ENCODE results near the gene ENTPD2.
A peak's percentile ranks its signal among the peaks of the same experiment; 100 is the strongest.
"Not testable (repeated sequence)": the region's sequence is repeated elsewhere in the genome, so short reads cannot be mapped to it uniquely, and the experiment has no call there.

ENTPD2 gene

DNA sequence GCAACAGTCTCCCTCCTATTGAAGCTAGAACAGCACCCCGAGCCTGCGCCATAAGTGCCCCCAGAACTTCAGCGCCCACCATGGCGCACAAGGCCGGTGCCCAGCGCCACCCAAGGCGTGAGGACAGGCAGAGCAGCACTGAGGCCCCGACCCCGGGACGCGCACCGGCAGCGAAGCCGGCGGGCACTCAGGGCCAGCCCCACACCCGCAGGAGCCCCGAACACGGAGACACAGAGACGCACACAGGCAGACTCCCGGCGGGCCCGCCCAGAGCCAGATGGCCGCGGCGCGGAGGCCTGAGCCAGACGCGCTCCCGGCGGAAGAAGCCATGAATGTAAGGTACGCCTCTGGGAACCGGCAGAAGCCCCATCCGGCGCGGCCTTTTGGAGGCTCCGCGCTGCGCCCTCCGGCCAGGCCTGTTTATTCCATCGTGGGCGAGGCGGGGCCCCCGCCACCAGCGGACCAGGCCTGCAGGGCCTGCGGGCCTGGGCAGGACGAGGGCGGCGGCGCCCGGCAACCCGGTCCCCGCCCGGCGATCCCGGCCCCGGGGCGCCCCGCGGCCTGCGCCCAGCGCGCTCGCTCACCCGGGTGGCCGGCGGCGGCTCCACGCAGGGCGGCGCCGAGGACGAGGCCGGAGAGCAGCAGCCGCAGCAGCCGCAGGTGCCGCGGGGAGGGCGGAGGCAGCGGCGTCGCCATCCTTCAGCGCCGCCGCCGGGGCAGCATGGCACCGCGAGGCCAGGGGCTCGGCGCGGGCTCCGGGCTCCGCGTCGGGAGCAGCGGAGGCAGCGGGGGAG, 8.4 kb downstream of the ENTPD2 start:
- no peak for DNase-seq (ENCODE audit: low read depth)

DNA sequence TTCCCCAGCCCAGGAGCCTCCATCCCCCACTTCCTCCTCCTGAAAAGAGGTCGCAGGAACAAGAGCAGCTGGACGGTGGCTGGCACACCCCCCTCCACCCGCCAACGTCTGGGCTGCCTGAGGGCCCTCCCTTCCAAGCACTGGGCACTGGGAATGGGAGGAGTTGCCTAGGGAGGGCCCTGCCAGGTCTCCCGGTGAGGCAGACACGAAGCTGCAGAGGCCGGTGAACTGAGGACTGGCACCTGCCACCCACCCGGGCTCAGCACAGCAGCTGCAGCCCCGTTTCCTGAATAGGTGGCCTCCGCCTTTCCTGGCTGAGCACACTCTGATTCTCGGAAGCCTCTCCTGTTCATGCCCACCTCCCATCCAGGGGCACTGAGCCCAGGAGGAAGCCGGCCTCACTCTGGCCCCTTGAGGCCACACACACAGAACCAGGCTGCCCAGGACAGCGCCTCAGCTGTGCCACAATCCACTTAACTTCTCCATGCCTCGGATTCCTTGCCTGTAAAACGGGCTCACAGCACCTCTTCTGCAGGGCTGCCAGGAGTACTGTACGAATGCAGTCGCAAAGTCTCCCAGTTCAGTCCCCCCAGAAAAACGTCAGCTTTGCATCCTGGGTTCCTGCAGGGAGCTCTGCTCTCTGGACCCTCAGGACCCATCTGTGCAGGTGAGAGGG, 9.2 kb downstream of the ENTPD2 start:
- no peak for DNase-seq (ENCODE audit: low read depth)

DNA sequence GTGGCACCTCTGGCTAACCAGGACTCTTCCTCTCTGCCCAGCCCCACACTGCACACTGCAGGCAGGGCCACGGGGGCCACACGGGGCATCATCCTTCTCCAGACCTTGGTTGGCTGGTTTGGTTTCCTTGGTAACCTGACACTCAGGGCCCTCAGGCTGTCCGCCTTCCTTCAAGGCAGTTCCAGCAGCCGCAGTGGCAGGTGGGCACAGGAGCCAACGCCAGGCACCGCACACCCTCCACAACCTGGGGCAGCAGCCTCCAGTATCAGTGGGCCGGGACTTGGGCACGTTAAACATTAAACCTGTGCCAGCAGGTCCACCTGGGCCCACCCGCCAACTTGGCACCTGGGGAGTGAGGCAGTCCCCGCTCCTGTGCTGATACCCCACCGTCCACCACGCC, 9.8 kb downstream of the ENTPD2 start:
- DNase-seq (ENCODE audit: low read depth): no peak

DNA sequence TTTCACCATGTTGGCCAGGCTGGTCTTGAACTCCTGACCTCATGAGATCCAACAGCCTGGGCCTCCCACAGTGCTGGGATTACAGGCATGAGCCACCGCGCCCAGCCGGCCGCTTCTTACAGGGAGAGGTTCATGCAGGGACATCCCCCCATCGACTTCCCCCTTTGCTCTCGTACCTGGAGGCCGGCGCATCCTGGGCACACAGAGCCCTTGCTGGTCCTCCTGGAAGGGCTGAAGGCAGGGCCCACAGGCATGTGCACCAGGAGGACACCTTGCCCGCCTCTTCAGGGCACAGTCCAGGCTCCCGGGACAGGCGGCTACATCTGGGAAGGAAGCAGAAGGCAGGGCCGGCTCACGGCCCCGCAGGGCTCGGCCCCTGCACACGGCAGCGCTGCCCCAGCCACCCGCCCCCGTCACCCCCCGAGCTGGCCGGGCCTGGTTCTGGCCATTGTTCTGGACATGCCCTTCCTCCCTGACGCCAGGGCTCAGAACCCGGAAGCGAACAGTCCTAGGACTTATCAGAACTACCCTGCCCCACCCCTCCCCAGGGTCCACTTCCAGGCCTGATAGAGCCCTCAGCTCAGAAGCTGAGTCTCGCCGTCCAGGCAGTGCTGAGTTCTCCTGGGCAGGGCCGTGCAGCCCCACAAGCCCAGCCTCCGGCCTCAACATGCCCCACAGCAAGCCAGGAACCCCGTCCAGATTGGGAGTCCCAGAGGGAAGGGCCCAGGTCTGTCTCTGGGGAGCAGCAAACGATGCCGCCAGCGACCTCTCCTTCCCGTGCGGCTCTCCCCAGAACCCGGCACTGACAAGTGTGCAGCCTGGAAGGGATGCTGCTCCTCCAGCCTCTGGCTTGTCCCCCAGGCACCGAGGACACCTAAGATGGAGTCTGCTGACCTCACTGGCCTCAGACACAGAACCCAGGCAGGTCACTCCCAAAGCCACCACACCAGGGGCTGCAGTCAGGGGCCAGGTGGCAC, 10.8 kb downstream of the ENTPD2 start:
- DNase-seq (ENCODE audit: low read depth): no peak

DNA sequence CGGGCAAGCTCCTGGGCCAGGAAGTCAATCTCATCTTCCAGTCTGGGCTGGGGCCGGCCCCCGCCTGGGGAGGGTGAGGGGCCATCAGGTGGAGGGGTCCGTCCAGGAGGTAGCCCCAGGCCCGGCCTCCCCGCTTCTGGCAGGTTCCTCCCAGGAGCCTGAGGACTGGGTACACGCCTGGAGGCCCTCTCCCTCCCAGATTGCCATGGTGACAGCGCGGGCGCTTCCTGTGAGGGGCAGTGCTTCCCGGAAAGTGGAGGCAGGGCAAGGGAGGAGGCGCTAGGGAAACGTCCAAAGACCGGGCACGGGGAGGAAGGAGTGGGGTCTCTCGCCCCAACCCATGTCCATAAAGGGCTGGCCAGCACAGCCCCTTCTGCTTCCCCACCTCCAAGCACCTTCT, 12.7 kb downstream of the ENTPD2 start:
- no peak for DNase-seq (ENCODE audit: low read depth)

DNA sequence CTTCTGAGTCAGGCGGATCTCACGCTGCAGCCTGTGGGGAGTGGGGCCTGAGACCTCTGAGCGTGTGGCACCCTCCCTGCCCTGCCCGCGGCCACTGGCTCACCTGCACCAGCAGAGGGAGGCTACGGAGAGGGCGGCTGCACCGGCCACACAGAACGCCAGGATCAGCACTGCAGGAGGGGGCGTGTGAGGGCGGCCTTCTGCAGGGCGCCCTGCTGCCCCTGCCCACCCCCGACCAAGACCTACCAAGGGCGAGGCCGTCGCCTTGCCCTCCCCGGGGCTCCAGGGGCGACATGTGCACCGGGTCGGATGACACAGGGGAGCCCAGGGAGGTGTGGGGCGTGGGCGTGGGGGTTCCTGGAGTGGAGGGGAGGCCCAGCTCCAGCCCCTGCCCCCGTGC, 13.3 kb downstream of the ENTPD2 start:
- DNase-seq (ENCODE audit: low read depth): no peak

DNA sequence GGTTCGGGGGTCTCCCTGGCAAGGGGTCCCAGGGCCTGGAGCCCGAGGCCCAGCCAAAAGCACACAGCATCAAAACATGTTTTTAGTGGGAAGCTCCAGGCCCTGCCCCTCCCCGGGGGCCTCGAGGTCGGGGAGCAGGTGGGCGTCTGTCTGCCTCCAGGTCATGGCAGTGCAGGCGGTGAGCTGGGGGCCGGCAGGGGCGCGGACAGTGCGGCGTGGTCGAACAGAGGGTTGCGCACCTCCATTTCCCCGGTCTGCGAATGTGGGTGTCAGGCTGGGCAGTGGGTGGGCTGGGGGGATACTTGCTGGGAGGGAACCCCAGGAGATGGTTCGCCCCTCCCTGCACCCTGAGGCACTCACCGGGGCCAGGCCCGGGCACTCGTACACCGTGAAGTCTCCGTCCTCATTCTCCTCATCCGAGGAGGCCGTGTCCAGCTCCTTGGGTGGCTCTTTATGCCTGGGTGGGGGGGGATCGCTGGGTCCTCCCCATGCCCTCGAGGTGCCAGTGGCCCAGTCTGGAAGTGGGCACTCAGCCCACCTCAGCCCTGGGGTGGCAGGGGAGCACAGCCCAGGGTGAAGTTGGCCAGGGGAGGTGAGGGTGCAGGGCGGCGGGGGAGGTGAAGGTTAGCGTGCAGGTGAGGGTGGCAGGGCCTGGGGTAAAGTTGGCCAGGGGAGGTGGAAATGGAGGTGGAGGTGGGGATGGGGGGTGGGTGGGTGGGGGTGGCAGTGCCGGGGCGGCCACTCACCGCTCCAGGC, 14.1 kb downstream of the ENTPD2 start:
- DNase-seq (ENCODE audit: low read depth): no peak

DNA sequence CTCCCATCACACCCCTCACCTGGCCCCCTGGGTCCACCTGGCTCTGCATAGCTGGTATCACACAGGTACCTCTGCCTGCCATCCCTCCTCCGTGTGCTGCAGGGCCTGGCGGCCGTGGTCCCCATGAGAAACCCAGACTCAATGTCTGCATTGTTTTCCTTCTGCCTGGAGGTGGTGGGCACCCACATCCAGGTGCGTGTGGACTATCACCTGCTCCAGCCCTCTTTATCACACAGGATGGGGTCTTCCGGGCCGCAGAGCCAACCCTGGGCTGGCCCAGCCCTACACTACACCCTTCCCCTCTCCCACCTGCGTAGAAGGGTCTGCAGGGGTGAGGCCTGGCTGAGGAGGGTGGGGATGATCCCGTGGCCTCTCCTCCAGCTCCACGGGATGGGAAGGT, 14.9 kb downstream of the ENTPD2 start:
- no peak for DNase-seq (ENCODE audit: low read depth)

DNA sequence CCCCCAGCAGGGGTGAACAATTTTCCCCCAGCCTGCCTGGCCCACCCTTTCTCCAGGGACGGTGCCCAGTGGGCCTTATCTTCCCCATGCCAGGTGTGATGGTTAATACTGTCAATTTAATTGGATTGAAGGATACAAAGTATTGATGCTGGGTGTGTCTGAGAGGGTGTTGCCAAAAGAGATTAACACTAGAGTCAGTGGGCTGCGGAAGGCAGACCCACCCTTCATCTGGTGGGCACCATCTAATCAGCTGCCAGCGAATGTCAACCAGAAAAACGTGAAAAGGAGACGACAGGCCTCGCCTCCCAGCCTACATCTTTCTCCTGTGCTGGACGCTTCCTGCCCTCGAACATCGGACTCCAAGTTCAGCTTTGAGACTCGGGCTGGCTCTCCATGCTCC, 16.4 kb downstream of the ENTPD2 start:
- no peak for DNase-seq (ENCODE audit: low read depth)

DNA sequence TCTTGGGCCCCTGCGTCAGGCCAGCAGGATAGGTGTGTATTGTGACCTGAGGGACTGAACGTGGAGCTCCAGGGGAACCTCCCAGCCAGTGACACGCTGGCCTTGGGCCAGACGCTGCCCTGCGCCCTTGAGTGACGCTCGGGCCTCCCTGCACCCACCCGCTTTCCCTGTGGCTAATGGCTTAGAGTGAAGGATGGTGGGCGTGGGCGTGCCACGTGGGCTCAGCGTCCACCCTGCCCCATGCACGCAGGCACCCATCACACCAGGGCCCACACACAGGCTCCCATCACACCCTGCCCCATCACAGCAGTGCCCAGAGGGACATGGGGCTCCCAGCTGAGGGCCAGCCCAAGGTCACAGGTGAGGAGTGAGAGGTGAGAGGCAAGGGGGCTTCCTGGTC, 16.8 kb downstream of the ENTPD2 start:
- DNase-seq (ENCODE audit: low read depth): no peak

DNA sequence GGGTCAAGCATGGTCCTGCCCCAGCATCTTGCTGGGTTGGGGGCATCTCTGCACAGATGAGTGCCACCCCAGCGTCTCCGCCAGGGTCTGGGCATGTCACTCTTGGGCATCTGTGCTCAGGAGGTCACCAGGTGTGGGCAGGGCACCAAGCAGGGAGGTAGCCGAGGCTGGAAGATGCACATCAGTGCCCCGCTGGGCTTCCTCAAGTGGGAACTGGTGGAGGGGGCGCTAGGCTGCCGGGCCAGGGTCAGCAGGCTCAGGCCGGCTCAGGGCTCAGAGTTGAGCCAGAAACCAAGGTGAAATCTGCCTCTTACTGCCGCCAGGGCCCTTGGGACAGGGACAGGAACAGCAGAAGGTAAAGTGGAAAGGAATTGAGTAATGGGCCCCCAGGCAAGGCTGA, 17.9 kb downstream of the ENTPD2 start:
- DNase-seq (ENCODE audit: low read depth): no peak

DNA sequence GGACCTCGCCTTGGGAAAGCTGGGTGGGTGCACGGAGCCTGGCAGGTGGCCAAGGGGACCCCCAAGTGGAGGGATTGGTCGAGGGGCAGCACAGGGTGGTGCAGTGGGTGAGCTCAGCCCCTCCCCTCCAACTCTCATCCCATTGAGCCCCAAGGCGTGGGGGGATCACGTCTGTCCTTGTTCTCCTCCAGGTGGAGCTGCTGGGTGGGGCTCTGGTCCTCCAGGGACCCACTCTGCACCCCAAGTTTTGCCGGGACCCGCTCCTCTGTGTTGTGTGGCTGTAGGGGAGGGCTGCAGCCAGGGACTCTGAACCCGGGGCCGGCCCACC, 18.4 kb downstream of the ENTPD2 start:
- DNase-seq (ENCODE audit: low read depth): no peak

DNA sequence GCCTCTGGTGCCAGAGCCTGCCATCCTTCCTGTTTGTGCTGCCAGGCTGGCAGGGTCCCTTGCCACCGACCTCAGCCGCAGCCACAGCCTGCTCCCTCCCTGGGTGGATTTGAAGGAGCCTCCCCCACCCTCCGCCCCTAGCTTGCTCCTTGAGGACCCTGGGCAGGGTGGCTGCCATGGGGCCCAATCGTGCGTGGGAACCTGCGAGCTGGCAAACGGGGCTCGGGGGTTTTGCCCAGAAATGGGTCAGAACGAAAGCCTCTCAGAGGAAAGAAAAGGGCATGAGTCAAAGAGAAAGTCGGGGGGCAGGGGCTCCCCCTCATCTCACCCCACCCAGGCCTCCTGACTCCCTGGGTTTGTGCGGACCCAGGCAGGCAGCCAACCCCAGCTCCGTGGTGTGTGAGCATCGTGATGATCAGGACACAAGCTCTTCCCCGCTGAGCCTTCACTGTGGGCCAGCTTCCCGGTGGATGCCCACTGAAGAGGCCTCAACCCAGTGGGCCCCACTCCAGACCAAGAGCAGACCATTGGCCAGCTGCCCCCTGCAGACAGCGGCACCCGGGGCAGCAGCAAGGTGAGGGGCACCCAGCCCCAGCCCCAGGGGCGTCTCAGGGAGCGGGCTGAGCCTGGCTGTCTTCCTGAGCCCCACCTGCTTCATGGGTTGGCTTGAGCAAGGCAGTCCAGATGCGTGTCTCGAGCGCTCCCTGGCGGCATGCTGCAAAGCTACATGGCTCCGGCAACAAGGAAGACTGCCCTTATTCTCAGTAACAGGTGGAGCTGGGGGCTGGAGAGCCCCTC, 19.0 kb downstream of the ENTPD2 start:
- peak; percentile 83 for DNase-seq (ENCODE audit: low read depth)

DNA sequence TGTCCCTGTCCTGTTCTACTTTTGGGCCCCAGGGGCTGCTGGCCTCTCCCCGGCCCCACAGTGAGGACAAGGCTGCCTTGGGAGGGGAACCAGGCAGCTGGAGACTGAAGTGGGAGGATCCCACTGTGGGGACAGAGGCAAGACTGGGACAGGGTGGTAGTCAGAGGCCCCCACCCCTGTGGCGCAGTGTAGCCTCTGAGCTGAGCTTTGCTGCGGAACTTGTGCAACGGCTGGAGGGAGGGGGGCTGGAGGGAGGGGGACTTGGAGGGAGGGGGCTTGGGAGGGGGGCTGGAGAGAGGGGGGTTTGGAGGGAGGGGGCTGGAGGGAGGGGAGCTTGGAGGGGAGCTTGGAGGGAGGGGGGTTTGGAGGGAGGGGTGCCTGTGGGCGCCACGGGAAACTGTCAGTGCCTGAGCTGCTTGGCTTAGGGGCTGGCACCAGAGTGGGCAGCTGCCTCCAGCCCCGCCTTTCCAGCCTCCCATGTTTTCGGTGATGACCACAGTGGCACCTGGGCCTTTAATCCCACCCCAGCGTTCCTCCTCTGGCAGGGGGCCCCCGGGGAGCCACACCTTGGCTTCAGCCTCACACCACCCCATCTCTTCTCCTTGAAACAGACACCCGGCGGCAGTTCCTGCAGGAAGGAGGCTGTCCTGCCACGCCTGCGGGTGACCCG, 19.7 kb downstream of the ENTPD2 start:
- no peak for DNase-seq (ENCODE audit: low read depth)

DNA sequence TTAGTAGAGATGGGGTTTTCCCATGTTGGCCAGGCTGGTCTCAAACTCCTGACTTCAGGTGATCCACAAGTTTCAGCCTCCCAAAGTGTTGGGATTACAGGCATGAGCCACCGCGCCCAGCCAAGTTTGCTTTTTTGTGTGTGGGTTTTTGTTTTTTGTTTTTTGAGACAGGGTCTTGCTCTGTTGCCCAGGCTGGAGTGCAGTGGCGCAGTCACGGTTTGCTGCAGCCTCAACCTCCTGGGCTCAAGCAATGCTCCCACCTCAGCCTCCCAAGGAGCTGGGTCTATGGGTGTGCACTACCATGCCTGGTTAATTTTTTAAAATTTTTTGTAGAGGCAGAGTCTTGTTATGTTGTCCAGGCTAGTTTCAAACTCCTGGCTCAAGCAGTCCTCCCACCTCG, 20.4 kb downstream of the ENTPD2 start:
- DNase-seq (ENCODE audit: low read depth): not testable (repeated sequence)

DNA sequence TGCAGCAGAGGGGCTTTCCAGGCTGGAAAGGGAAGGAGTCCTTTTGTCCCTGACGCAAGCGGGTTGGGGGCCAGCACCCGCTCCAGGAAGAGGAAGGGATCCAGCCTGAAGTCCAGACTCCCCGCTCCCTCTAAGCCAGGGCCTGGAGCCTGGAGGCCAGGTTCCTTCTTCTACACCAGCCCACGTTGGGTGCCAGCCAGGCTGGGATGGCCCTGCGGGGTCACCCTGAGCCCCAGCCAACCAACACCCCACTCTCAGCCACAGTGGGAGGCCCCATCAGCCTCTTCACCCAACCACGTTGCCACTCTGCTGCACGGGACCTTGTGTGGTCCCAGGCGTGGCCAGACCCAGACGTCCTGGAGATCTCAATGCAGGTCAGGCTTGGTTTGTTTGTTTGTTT, 21.0 kb downstream of the ENTPD2 start:
- no peak for DNase-seq (ENCODE audit: low read depth)

DNA sequence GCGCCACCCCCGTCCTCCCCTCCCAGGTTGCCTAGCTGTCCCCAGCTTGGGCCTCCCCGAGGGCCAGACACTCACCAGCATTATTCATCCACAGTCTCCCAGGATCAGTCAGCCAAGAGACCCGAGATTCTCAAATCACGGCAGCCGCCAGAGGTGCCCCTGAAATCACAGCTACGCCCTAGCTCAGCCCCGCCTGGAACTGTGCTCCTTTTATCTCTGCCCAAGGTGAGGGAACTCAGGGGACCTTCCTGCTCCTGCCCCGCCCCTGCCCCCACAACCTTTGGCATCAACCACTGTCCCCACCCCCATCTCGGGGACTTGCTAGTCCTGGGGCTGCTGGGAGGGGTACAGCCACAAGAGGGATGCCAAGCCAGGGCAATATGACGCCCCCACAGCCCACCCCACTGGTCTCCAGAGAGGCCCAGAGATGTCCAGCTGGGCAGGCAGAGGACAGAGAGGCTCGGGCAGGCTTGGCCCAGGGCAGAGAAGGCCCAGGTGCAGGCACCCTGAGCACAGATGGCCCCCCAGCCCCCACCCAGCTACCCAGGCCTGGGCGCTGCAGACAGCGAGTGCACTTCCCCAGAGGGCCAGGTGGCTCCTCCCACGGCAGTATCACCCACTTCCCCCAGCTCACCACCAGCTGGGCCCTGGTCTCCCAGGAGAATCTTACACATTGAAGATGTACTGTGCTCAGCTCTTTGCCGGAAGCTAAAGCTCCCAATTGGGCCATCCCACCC, 21.8 kb downstream of the ENTPD2 start, which contains the start of gene FUT7:
FUT7 (minus strand) TSS at position 185 of the 737 bp plus-strand sequence; CDS start at position 88, 97 bp downstream.
- DNase-seq (ENCODE audit: low read depth): no peak

DNA sequence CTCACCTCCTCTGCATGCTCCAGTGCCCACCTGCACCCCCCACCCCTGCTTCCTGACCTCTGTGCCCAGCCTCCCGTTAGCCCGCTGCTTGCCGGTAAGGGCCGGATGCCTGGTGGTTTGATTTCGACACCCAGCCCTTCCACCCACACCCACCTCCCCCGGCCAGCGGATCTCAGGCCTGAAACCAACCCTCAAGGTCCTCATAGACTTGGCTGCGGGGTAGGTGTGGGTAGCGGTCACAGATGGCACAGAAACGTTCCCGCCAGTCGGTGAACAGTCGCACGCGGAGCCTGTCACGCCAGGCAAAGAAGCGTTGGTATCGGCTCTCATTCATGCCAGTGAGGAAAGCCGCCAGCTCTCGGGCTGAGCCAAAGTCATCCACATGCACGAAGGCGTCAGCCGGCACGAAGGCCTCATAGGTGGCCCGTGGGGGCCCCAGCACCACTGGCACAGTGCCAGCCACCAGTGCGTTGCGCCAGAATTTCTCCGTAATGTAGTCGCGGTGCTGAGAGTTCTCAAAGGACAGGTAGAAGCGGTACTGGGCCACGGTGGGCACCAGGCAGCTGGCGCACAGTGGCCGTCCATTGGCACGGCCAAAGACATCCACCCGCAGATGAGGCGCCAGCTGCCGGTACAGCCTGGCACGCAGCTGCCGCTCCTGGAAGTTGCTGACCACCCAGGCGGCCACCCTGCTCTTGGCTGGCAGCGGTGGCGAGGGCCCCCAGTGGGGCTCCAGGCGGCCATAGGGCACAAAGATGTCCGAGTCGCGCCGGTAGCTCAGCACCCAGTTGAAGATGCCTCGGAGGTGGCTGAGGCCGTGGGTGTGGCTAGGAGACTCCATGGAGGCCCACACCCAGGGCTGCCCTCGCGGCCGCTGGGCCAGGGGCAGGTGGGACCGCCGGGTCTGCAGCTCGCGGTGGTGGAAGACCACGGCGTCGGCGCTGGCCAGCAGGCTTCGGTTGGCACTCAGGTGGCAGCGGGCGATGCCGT, 23.0 kb downstream of the ENTPD2 start:
- no peak for DNase-seq (ENCODE audit: low read depth)

DNA sequence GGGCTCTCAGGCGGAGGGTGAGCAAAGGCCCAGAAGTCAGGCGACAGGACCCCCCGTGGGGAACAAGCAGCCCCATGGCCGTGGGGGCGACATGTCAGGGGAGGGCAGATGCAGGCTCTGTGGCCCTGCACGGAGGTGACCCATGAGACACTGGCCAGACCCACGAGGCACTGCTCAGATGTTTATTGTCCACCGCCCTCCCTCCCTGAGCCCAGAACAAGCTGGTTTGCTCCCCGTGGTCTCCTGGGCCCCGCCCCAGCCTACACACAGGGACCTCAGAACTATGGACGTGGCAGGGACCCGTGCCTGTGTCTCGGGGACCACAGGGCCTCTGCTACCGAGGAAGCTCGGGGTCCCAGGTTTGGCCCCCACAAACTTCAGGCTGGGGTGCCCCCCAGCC, 23.9 kb downstream of the ENTPD2 start:
- no peak for DNase-seq (ENCODE audit: low read depth)
